CD14-positive monocyte (primary cell): ENCODE measurements around the gene ETV3L. TPM values are rescaled to one million over a fixed set of nuclear protein-coding genes. Genes with fewer than 3 reads are reported as not detected.

Source experiments
- DNase-seq, 3 donors: peaks; one replicate each; pipeline ENCODE4 v3.0.0-alpha.2; 2011 to 2022
- H2AFZ ChIP-seq: 2 replicates; pipeline ENCODE4 v1.6.0; 2012; ENCODE audit warnings: mild to moderate bottlenecking, low read depth, low read length, inconsistent platforms; ENCODE audit not compliant: insufficient read depth, poor library complexity, severe bottlenecking
- H3K27ac ChIP-seq, 2 donors: 1 replicate in 1 of 2; 2 replicates in 1 of 2; pipeline ENCODE4 v1.5.1; 2012 to 2013; ENCODE audit warnings: low read length in 2 of 2, control low read depth in 1 of 2, inconsistent platforms in 1 of 2, low read depth in 1 of 2, mild to moderate bottlenecking in 1 of 2
- H3K27me3 ChIP-seq, 2 donors: one replicate each; pipeline versions ENCODE4 v1.6.0 to v1.6.1; 2011 to 2013; ENCODE audit warnings: low read length in 2 of 2; ENCODE audit not compliant: control insufficient read depth in 2 of 2, insufficient read depth in 2 of 2
- H3K36me3 ChIP-seq, 2 donors: replicated peaks in 1 of 2; 1 replicate in 1 of 2; 2 replicates in 1 of 2; pipeline versions ENCODE4 v1.5.1 to v1.6.1; 2012 to 2013; ENCODE audit warnings: low read length in 2 of 2, control low read depth in 1 of 2, inconsistent platforms in 1 of 2, mild to moderate bottlenecking in 1 of 2; ENCODE audit not compliant: insufficient read depth in 2 of 2, control insufficient read depth in 1 of 2
- H3K4me1 ChIP-seq, 2 donors: 1 replicate in 1 of 2; 2 replicates in 1 of 2; pipeline versions ENCODE4 v1.5.1 to v1.6.1; 2012 to 2013; ENCODE audit warnings: low read length in 2 of 2, control low read depth in 1 of 2, inconsistent platforms in 1 of 2, mild to moderate bottlenecking in 1 of 2, moderate library complexity in 1 of 2; ENCODE audit not compliant: insufficient read depth in 2 of 2, control insufficient read depth in 1 of 2
- H3K4me2 ChIP-seq: replicated peaks from 2 replicates; pipeline ENCODE3; 2012; ENCODE audit warnings: low read length, moderate library complexity, mild to moderate bottlenecking; ENCODE audit not compliant: poor library complexity, severe bottlenecking; ENCODE audit errors: extremely low read depth
- H3K4me3 ChIP-seq, 3 experiments: fragments of 200-600 bp in 1 of 3; sonication (generic) in 1 of 3; replicated peaks in 1 of 3; 1 replicate in 2 of 3; 2 replicates in 1 of 3; pipeline ENCODE4 v1.5.1; 2011 to 2013; ENCODE audit warnings: low read length in 3 of 3, mild to moderate bottlenecking in 3 of 3, control low read depth in 2 of 3, low read depth in 2 of 3, inconsistent platforms in 1 of 3, moderate library complexity in 1 of 3
- H3K79me2 ChIP-seq: 2 replicates; pipeline ENCODE4 v1.6.0; 2012; ENCODE audit warnings: mild to moderate bottlenecking, control low read depth, inconsistent platforms, low read length, moderate library complexity; ENCODE audit not compliant: insufficient read depth
- H3K9ac ChIP-seq: 2 replicates; pipeline ENCODE4 v1.6.0; 2017; ENCODE audit warnings: low read length, mild to moderate bottlenecking; ENCODE audit not compliant: insufficient read depth, poor library complexity, severe bottlenecking
- H3K9me3 ChIP-seq, 2 donors: replicated peaks in 1 of 2; 1 replicate in 1 of 2; 2 replicates in 1 of 2; pipeline versions ENCODE4 v1.5.1 to v1.6.1; 2012 to 2013; ENCODE audit warnings: low read length in 2 of 2, control low read depth in 1 of 2; ENCODE audit not compliant: control insufficient read depth in 1 of 2, insufficient read depth in 1 of 2
- H4K20me1 ChIP-seq: 2 replicates; pipeline ENCODE4 v1.6.0; 2012; ENCODE audit warnings: mild to moderate bottlenecking, low read length, control low read depth, moderate library complexity; ENCODE audit not compliant: insufficient read depth
- H3K27ac Mint-ChIP-seq, 7 donors: one replicate each; pipeline ENCODE4 v1.8.0; 2020; ENCODE audit warnings: mild to moderate bottlenecking in 7 of 7, mixed read lengths in 7 of 7, moderate library complexity in 6 of 7, inconsistent platforms in 2 of 7
- H3K27me3 Mint-ChIP-seq, 3 donors: one replicate each; pipeline ENCODE4 v1.8.0; 2021 to 2022; ENCODE audit warnings: low read depth in 3 of 3, mild to moderate bottlenecking in 3 of 3, mixed read lengths in 3 of 3, moderate library complexity in 3 of 3, inconsistent platforms in 1 of 3
- H3K36me3 Mint-ChIP-seq, 2 donors: one replicate each; pipeline ENCODE4 v1.8.0; 2020; ENCODE audit warnings: mixed read lengths in 2 of 2, inconsistent platforms in 1 of 2, mild to moderate bottlenecking in 1 of 2
- H3K4me1 Mint-ChIP-seq: one replicate; pipeline ENCODE4 v1.8.0; 2020; ENCODE audit warnings: mild to moderate bottlenecking, mixed read lengths
- H3K4me3 Mint-ChIP-seq, 2 donors: one replicate each; pipeline ENCODE4 v1.8.0; 2020; ENCODE audit warnings: mild to moderate bottlenecking in 2 of 2, mixed read lengths in 2 of 2, moderate library complexity in 1 of 2
- H3K9me3 Mint-ChIP-seq, 7 donors: one replicate each; pipeline ENCODE4 v1.8.0; 2020 to 2022; ENCODE audit warnings: mixed read lengths in 7 of 7, mild to moderate bottlenecking in 6 of 7, moderate library complexity in 6 of 7, inconsistent platforms in 2 of 7
- CTCF ChIP-seq: fragments of 200-600 bp; IDR thresholded peaks from one replicate; pipeline ENCODE4 v1.8.0; 2022; ENCODE audit warnings: antibody characterized with exemption, mild to moderate bottlenecking
- WGBS: methylation state at CpG from one replicate; pipeline ENCODE4 v1.1.5; 2013; ENCODE audit warnings: missing lambda C conversion rate; ENCODE audit not compliant: insufficient coverage; 5-methylcytosine and 5-hydroxymethylcytosine counted together
- intact Hi-C, 2 donors: fragments of 100-400 bp; cut with micrococcal nuclease; formaldehyde crosslinking; loops; one replicate each; pipeline versions ENCODE4 v1.15.0 to v1.15.1; 2023
- polyA plus RNA-seq, 3 donors: library from polyadenylated mRNA; depleted of rRNA in 1 of 3; unstranded in 2 of 3; stranded (reverse) in 1 of 3; fragments of 300-500 nt in 2 of 3; fragments of >200 nt in 1 of 3; fragmentation: Illumina TruSeq in 2 of 3; gene quantifications; 1 replicate in 2 of 3; 2 replicates in 1 of 3; pipeline ENCODE4 v1.2.3, GENCODE V29; 2012 to 2021

ETV3L gene
- polyA plus RNA-seq, 3 donors: 0.26 to 0.41 TPM; not detected in 1

GRCh38 chr1:157137408-157138219, 38.0 kb upstream of the ETV3L start:
- Histone ChIP-seq H2AFZ (no peak overlapping the region), H4K20me1 (peaks cover 54% of the 10 kb centered on the region), H3K9me3 (no peaks in the 10 kb centered on the region), H3K36me3 (peaks cover 34 to 37% of the 10 kb centered on the region in 2 donors), H3K27me3 (no peaks in the 10 kb centered on the region), H3K9ac (peak overlapping the region; percentile 97), H3K79me2 (peaks cover 33% of the 10 kb centered on the region), H3K4me3 (peak overlapping the region; percentile 82 to 96 (median 93)), H3K27ac (peak overlapping the region; percentile 91 to 97), H3K4me1 (peaks cover 22 to 23% of the 10 kb centered on the region in 2 donors), H3K4me2 (peak overlapping the region; percentile 93)
- H3K4me3 Mint-ChIP-seq: peak overlapping the region; percentile 98 to 99
- DNase-seq: peak; percentile 56 to 85 (median 70)
- WGBS: 0% methylated on average over 33 of the region's 36 CpGs
- intact Hi-C loops: loop anchor here in 1 of 2 donors (2.0 kb wide), 1 partner anchor 15 kb away; no protein-coding TSS in a partner anchor
- peaks cover 0 to 3% (median 0%) of the 10 kb centered on the region in 3 donors for H3K27me3 Mint-ChIP-seq
- H3K27ac Mint-ChIP-seq: peak overlapping the region; percentile 96 to 99 (median 97)
- no peaks in the 10 kb centered on the region for H3K9me3 Mint-ChIP-seq
- H3K36me3 Mint-ChIP-seq: peaks cover 40% of the 10 kb centered on the region in 2 donors
- no peak for TF ChIP-seq CTCF
- peaks cover 24% of the 10 kb centered on the region for H3K4me1 Mint-ChIP-seq

- WGBS: 23% methylated on average over 2 of the region's 4 CpGs
- Histone ChIP-seq H3K27ac (peak overlapping the region; percentile 91 to 97), H3K4me3 (peak overlapping the region; percentile 82 to 96 (median 93)), H3K4me1 (peaks cover 22 to 23% of the 10 kb centered on the region in 2 donors), H3K36me3 (peaks cover 40 to 43% of the 10 kb centered on the region in 2 donors), H3K27me3 (no peaks in the 10 kb centered on the region), H2AFZ (no peak overlapping the region), H3K4me2 (peak overlapping the region; percentile 93), H3K9me3 (no peaks in the 10 kb centered on the region), H4K20me1 (peaks cover 60% of the 10 kb centered on the region), H3K9ac (peak overlapping the region; percentile 97), H3K79me2 (peaks cover 33% of the 10 kb centered on the region)
- TF ChIP-seq CTCF: no peak
- H3K36me3 Mint-ChIP-seq: peaks cover 46% of the 10 kb centered on the region in 2 donors
- peaks cover 0 to 3% (median 0%) of the 10 kb centered on the region in 3 donors for H3K27me3 Mint-ChIP-seq
- peak; percentile 55 to 76 (median 64) for DNase-seq
- H3K27ac Mint-ChIP-seq: peak overlapping the region; percentile 96 to 99 (median 97)
- peaks cover 24% of the 10 kb centered on the region for H3K4me1 Mint-ChIP-seq
- intact Hi-C loops: no loop called here
- H3K4me3 Mint-ChIP-seq: peak overlapping the region; percentile 98 to 99
- H3K9me3 Mint-ChIP-seq: no peaks in the 10 kb centered on the region
These were observed 37.4 kb upstream of the ETV3L start for GRCh38 chr1:157137046-157137407.
